HEK293 (cell line): ENCODE data around the gene ZDHHC14.

Experiments used
- HOXA7 ChIP-seq: sonication (generic); formaldehyde crosslinking; IDR thresholded peaks from 2 replicates; pipeline ENCODE4 v1.8.1; 2022; ENCODE audit warnings: missing genetic modification reagents, borderline replicate concordance
- TCF7L2 ChIP-seq: IDR thresholded peaks from 2 replicates; pipeline ENCODE4 v1.6.1; 2011; ENCODE audit warnings: low read depth, mild to moderate bottlenecking, inconsistent platforms, low read length, moderate library complexity, borderline replicate concordance
- ZBTB20 ChIP-seq: fragments of 450-650 bp; formaldehyde crosslinking; IDR thresholded peaks from 2 replicates; pipeline ENCODE4 v1.5.1; 2016; ENCODE audit warnings: missing biosample characterization, missing genetic modification characterization
- ZNF510 ChIP-seq: fragments of 450-650 bp; formaldehyde crosslinking; IDR thresholded peaks from 2 replicates; pipeline ENCODE4 v1.5.1; 2018; ENCODE audit warnings: mild to moderate bottlenecking, missing genetic modification characterization, missing biosample characterization; ENCODE audit not compliant: insufficient replicate concordance
- TF ChIP-seq, protein P1 (sequence below): fragments of 450-650 bp; formaldehyde crosslinking; IDR thresholded peaks from 2 replicates; pipeline ENCODE4 v1.5.1; 2017; ENCODE audit warnings: missing biosample characterization, missing genetic modification characterization

DNA sequence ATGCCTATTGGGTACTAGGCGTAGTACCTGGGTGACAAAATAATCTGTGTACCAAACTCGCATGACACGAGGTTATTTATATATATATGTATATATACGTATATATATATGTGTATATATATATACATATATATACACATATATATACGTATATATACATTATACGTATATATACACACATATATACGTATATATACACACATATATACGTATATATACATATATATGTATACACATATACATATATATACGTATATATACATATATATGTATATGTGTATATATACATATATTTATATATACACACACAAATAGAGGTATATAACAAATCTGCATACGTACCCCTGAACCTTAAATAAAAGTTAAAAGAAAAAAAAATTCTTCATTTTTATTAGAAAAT, 103.2 kb downstream of the ZDHHC14 start:
- TF ChIP-seq HOXA7 (CRISPR knock-in tag) = no peak
- no peak for TF ChIP-seq TCF7L2
- TF ChIP-seq, protein P1, sequence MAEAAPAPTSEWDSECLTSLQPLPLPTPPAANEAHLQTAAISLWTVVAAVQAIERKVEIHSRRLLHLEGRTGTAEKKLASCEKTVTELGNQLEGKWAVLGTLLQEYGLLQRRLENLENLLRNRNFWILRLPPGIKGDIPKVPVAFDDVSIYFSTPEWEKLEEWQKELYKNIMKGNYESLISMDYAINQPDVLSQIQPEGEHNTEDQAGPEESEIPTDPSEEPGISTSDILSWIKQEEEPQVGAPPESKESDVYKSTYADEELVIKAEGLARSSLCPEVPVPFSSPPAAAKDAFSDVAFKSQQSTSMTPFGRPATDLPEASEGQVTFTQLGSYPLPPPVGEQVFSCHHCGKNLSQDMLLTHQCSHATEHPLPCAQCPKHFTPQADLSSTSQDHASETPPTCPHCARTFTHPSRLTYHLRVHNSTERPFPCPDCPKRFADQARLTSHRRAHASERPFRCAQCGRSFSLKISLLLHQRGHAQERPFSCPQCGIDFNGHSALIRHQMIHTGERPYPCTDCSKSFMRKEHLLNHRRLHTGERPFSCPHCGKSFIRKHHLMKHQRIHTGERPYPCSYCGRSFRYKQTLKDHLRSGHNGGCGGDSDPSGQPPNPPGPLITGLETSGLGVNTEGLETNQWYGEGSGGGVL = no peak
- no peak for TF ChIP-seq ZNF510 (tag by site-specific recombination)
- no peak for TF ChIP-seq ZBTB20 (tag by site-specific recombination)
